HL-60 (cell line): Measurements from ENCODE around the gene TENT4B.

Experiments
- DNase-seq, 2 experiments: peaks; one replicate each; pipeline ENCODE4 v3.0.0-alpha.2; 2010 to 2020; ENCODE audit warnings: low read depth in 1 of 2, low spot score in 1 of 2
- H3K27ac ChIP-seq: fragments of 250-450 bp; sonication (Bioruptor Pico); replicated peaks from 2 replicates; pipeline ENCODE4 v1.5.1; 2020; ENCODE audit warnings: mild to moderate bottlenecking, moderate library complexity
- H3K27me3 ChIP-seq: fragments of 250-450 bp; sonication (Bioruptor Pico); 2 replicates; pipeline ENCODE4 v1.5.1; 2021; ENCODE audit warnings: mild to moderate bottlenecking, moderate library complexity; ENCODE audit not compliant: insufficient read depth, poor library complexity, severe bottlenecking
- H3K4me3 ChIP-seq: replicated peaks from 2 replicates; pipeline ENCODE4 v1.5.1; 2011; ENCODE audit warnings: mild to moderate bottlenecking, control low read depth, low read length; ENCODE audit not compliant: insufficient read depth
- GABPA ChIP-seq: IDR thresholded peaks from 2 replicates; pipeline ENCODE4 v1.6.1; 2012; ENCODE audit warnings: low read depth
- POLR2AphosphoS5 ChIP-seq: IDR thresholded peaks from 2 replicates; pipeline ENCODE4 v1.6.1; 2012; ENCODE audit warnings: low read depth
- SPI1 ChIP-seq: IDR thresholded peaks from 2 replicates; pipeline ENCODE4 v1.6.1; 2012; ENCODE audit warnings: low read depth, mild to moderate bottlenecking, borderline replicate concordance
- TF ChIP-seq, protein P1 (sequence below): IDR thresholded peaks from 2 replicates; pipeline ENCODE4 v1.6.1; 2012; ENCODE audit warnings: low read depth; ENCODE audit not compliant: insufficient replicate concordance
- TF ChIP-seq, protein P2 (sequence below): IDR thresholded peaks from one replicate; pipeline ENCODE4 v1.5.1; 2011; ENCODE audit warnings: low read length, control low read depth, inconsistent platforms; ENCODE audit not compliant: insufficient read depth

Gene TENT4B

DNA sequence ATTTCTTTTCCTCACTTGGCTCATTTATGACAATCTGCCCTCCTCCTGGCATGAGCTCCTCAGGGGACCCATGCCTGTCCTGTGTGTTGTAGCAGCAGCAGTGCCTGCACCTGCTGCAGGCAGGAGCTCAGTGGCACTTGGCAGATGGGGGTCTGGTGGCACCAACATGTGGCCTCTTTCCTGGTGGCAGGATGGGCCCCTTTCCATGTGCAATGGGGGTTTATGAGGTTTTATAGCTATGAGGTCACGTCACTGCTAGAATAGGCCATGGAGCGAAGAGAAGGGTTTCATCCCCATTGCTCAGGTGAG lies 120.2 kb downstream of the TENT4B start:
- DNase-seq, result no peak
- H3K27ac ChIP-seq, result peak overlapping the region; percentile 95; the same call in 1 of the 2 replicates
- H3K27me3 ChIP-seq, result no peaks in the 10 kb centered on the region
- H3K4me3 ChIP-seq, result no peak overlapping the region
- TF ChIP-seq POLR2AphosphoS5 (no peak), SPI1 (no peak), GABPA (no peak)
- TF ChIP-seq, protein P1, sequence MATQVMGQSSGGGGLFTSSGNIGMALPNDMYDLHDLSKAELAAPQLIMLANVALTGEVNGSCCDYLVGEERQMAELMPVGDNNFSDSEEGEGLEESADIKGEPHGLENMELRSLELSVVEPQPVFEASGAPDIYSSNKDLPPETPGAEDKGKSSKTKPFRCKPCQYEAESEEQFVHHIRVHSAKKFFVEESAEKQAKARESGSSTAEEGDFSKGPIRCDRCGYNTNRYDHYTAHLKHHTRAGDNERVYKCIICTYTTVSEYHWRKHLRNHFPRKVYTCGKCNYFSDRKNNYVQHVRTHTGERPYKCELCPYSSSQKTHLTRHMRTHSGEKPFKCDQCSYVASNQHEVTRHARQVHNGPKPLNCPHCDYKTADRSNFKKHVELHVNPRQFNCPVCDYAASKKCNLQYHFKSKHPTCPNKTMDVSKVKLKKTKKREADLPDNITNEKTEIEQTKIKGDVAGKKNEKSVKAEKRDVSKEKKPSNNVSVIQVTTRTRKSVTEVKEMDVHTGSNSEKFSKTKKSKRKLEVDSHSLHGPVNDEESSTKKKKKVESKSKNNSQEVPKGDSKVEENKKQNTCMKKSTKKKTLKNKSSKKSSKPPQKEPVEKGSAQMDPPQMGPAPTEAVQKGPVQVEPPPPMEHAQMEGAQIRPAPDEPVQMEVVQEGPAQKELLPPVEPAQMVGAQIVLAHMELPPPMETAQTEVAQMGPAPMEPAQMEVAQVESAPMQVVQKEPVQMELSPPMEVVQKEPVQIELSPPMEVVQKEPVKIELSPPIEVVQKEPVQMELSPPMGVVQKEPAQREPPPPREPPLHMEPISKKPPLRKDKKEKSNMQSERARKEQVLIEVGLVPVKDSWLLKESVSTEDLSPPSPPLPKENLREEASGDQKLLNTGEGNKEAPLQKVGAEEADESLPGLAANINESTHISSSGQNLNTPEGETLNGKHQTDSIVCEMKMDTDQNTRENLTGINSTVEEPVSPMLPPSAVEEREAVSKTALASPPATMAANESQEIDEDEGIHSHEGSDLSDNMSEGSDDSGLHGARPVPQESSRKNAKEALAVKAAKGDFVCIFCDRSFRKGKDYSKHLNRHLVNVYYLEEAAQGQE, result no peak
- TF ChIP-seq, protein P2, sequence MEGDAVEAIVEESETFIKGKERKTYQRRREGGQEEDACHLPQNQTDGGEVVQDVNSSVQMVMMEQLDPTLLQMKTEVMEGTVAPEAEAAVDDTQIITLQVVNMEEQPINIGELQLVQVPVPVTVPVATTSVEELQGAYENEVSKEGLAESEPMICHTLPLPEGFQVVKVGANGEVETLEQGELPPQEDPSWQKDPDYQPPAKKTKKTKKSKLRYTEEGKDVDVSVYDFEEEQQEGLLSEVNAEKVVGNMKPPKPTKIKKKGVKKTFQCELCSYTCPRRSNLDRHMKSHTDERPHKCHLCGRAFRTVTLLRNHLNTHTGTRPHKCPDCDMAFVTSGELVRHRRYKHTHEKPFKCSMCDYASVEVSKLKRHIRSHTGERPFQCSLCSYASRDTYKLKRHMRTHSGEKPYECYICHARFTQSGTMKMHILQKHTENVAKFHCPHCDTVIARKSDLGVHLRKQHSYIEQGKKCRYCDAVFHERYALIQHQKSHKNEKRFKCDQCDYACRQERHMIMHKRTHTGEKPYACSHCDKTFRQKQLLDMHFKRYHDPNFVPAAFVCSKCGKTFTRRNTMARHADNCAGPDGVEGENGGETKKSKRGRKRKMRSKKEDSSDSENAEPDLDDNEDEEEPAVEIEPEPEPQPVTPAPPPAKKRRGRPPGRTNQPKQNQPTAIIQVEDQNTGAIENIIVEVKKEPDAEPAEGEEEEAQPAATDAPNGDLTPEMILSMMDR, result no peak

DNA sequence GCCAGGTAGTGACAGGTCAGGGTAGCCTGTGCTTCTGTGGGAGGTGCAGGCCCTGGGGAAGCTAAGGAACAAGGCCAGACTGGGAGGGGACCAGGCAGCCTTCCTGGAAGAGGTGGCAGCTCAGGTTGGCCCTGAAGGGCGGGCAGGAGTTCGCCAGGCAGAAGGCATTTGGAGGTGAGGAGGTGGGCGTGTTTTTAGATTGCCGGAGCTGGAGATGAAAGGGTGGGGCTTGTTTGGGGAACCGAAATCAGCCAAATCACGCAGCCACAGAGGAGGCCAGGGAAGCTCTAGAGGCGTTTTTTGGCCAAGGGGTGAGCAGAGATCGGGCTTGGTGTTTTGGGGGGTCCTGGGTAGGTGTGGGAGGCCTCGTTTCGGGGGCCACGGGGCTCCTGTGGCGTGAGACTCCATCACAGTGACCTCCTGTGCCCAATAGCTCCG lies 120.8 kb downstream of the TENT4B start:
- peak overlapping the region; percentile 95 for H3K27ac ChIP-seq

DNA sequence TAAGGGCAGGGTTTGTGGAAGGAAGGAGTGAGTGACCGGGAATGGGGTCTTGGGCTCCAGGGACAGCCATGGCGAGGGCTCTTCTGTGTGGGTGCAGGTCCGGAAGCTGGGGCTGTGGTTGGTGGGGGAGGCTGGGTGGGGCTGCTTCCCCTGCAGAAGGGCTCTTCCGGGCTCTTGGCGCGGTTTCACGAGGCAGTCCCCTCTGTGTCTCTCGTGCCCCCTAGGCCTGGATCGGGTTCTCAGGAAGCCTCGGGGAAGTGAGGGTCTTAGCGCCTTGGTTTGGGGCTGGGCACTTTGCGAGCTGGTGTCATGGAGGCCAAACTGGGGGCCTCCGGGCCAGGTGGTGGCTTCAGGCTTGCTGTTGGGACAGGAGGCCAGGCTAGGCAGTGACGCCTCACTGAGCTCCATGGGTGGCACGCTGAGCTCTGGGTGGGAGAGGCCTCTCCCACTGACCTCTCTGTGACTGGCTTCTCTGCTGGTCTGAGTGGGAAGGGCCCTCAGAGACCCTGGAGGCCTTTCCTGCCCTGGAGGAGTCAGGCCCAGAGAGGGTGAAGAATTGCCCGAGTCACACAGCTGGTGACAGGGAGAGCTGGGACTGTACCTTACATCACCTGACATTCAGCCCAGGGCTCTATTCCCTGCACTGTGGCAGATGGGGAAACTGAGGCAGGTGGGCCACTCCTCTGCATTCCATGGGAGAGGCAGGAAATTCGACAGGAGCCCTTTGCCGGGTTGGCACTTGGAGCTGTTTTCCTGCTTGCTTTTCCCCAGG lies 121.4 kb downstream of the TENT4B start:
- peak overlapping the region; percentile 59 for H3K4me3 ChIP-seq
- peak; percentile 42 to 80 for DNase-seq
- H3K27ac ChIP-seq, result peak overlapping the region; percentile 95
- TF ChIP-seq, protein P2, result no peak
- TF ChIP-seq, protein P1, result no peak
- TF ChIP-seq SPI1 (no peak), POLR2AphosphoS5 (no peak; the same call in 1 of the 2 replicates), GABPA (no peak)
- H3K27me3 ChIP-seq, result no peaks in the 10 kb centered on the region

More for the DNA sequence above, 120.8 kb downstream of the TENT4B start:
- TF ChIP-seq, protein P1, result no peak
- peak; percentile 14; the same call in 1 of the 2 replicates for TF ChIP-seq SPI1
- DNase-seq, result peak in 1 of 2 experiments; percentile 80
- Histone ChIP-seq H3K27me3 (no peaks in the 10 kb centered on the region), H3K4me3 (peak overlapping the region; percentile 59)
